Stromal cell of bone marrow (primary cell): ENCODE measurements around the gene RFX2.
A peak's percentile ranks its signal among the peaks of the same experiment; 100 is the strongest.

Experiments
- DNase-seq: peaks from one replicate; pipeline ENCODE4 v3.0.0-alpha.2; 2012; ENCODE audit warnings: low read depth

The RFX2 gene

GRCh38 chr19:6059988-6060599 is 50.2 kb downstream of the RFX2 start:
- no peak for DNase-seq

- DNase-seq, result no peak
Observed at GRCh38 chr19:6059396-6059947, 50.8 kb downstream of the RFX2 start.

GRCh38 chr19:6058518-6059201 is 51.6 kb downstream of the RFX2 start:
- no peak for DNase-seq

- DNase-seq, result no peak
Observed at GRCh38 chr19:6057651-6058517, 52.4 kb downstream of the RFX2 start.

- peak; percentile 92 for DNase-seq
Observed at GRCh38 chr19:6056801-6057650, 53.3 kb downstream of the RFX2 start.

GRCh38 chr19:6056282-6056741 is 54.0 kb downstream of the RFX2 start:
- DNase-seq, result no peak

GRCh38 chr19:6055013-6055795 is 55.1 kb downstream of the RFX2 start:
- DNase-seq, result no peak

GRCh38 chr19:6048793-6049405 is 61.4 kb downstream of the RFX2 start:
- DNase-seq, result peak; percentile 56

- DNase-seq, result no peak
Observed at GRCh38 chr19:6048348-6048747, 62.0 kb downstream of the RFX2 start.

GRCh38 chr19:6047741-6048251 is 62.5 kb downstream of the RFX2 start:
- DNase-seq, result no peak

GRCh38 chr19:6047256-6047655 is 63.0 kb downstream of the RFX2 start:
- no peak for DNase-seq

GRCh38 chr19:6045108-6045507 is 65.2 kb downstream of the RFX2 start:
- no peak for DNase-seq

- no peak for DNase-seq
Observed at GRCh38 chr19:6044056-6044805, 66.1 kb downstream of the RFX2 start.

- no peak for DNase-seq
Observed at GRCh38 chr19:6042776-6043726, 67.2 kb downstream of the RFX2 start.

- no peak for DNase-seq
Observed at GRCh38 chr19:6041991-6042481, 68.3 kb downstream of the RFX2 start.

GRCh38 chr19:6041071-6041470 is 69.2 kb downstream of the RFX2 start:
- no peak for DNase-seq

- DNase-seq, result no peak
Observed at GRCh38 chr19:6039566-6040225, 70.6 kb downstream of the RFX2 start.
